Esophagus mucosa (tissue), 1 donor: Measurements from ENCODE around the gene CUL9. TPM values are rescaled to one million over a fixed set of nuclear protein-coding genes. Genes with fewer than 3 reads are reported as not detected.
"Not testable (repeated sequence)": the region's sequence is repeated elsewhere in the genome, so short reads cannot be mapped to it uniquely, and the experiment has no call there.

Experiments
- ATAC-seq: fragments of 200-7000 bp; cut with Tn5 transposase; one replicate; pipeline ENCODE4 v1.9.1; 2020
- total RNA-seq: library from RNA; stranded (reverse); gene quantifications from one replicate; pipeline ENCODE4 v1.2.4, GENCODE V29; 2023
- donor health status: DM: yes; HTN: yes; CAD: no.

The CUL9 gene
- total RNA-seq, result 23.6 TPM

GRCh38 chr6:43181942-43182860 lies at the start of gene CUL9:
Gene CUL9, plus strand, starts transcription at chr6:43182196. Its CDS starts 2,115 bp downstream, at chr6:43184311.
- ATAC-seq, result peak; percentile 90

- no peak for ATAC-seq
These were observed 43.7 kb upstream of the CUL9 start for GRCh38 chr6:43138267-43138666.

DNA sequence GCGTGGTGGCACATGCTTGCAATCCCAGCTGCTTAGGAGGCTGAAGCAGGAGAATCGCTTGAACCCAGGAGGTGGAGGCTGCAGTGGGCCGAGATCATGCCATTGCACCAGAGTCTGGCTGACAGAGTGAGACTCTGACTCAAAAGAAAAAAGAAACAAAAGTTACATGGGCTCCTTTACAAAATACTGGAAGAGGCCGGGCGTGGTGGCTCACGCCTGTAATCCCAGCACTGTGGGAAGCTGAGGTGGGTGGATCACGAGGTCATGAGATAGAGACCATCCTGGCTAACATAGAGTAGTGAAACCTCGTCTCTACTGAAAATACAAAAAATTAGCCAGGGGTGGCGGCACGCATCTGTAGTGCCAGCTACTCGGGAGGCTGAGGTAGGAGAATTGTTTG lies 42.0 kb upstream of the CUL9 start:
- not testable (repeated sequence) for ATAC-seq

DNA sequence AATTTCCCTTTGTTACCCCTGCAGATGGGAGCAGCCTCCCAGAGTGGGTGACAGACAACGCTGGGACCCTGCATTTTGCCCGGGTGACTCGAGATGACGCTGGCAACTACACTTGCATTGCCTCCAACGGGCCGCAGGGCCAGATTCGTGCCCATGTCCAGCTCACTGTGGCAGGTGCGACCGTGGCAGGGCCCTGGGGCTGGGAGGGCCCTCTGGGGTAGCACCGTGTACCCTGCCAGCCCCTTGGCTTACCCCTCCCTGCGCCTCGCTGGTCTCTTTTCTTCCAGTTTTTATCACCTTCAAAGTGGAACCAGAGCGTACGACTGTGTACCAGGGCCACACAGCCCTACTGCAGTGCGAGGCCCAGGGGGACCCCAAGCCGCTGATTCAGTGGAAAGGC lies 40.4 kb upstream of the CUL9 start:
- ATAC-seq, result no peak

- no peak for ATAC-seq
These were observed 39.9 kb upstream of the CUL9 start for GRCh38 chr6:43142101-43142500.

DNA sequence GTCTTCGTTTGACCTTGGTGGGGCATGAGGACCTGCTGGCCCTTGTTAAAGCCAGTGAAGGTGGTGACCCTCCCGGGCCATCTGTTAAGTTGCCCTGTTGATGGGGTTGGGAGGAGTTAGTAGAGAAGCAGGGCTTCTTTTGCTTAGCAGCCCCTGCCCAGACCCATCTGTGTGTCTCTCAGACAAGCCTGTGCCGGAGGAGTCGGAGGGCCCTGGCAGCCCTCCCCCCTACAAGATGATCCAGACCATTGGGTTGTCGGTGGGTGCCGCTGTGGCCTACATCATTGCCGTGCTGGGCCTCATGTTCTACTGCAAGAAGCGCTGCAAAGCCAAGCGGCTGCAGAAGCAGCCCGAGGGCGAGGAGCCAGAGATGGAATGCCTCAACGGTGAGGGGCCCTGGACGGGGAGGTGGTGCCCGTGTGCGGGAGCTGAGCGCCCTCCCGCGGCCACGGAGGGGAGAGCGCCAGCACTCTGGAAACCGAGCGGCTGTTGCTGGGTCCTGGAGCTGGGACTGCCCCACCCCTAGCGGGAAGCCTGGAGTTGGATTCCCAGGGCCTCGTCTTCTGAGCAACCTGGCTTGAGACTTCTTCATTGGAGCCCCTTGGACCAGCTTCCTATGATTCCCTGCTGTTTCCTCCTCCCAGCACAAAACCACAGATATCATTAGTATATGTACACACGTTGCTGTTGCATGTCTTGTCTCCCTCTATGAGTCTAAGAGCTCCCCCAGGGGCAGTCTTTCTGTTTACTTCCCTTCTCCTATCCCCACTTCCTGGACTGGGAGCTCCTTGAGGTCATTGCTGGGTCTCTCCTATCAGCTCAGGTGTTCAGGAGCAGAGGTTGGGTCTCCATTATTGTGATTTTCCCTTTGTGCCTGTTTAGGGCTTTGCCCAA lies 38.5 kb upstream of the CUL9 start:
- peak; percentile 90 for ATAC-seq

DNA sequence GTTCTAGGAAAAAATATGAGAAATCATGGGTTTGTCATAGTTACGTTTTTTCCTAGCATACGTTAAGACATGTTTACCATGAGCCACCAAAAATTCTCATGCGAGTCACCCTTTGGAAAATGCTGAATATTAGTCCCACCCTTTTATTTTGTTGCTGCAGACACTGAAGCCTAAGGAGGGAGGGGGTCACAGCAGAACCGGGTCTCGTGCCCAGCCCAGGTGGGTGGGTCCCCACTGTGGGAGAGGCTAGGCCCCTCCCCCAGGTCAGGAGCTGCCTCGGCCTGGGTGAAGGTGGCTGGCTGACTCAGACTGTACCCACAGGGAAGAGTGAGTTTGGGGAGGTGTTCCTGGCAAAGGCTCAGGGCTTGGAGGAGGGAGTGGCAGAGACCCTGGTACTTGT lies 37.1 kb upstream of the CUL9 start:
- ATAC-seq, result peak; percentile 45

DNA sequence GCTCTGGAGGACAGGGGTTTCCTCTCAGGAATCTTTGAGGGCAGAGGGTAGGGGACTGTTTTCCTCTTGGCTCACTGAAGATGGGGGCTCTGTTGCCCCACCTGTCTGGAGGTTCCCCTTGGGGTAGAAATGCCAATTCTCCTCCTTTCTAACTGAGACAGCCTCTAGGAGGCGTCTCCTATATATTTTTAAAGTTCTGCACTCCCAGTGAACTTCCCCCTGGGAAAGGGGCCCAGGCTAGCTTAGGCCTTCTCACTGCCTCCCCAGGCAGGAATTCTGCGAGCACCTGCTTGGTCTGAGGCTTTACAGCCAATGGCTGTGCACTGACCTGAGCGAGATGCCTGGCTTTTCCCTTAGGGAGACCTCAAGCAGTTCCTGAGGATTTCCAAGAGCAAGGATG lies 35.7 kb upstream of the CUL9 start:
- ATAC-seq, result no peak

GRCh38 chr6:43146709-43147688 lies 35.0 kb upstream of the CUL9 start:
- no peak for ATAC-seq

- ATAC-seq, result peak; percentile 57
These were observed 34.1 kb upstream of the CUL9 start for GRCh38 chr6:43147691-43148477.

- no peak for ATAC-seq
These were observed 32.7 kb upstream of the CUL9 start for GRCh38 chr6:43149265-43149664.

- no peak for ATAC-seq
These were observed 31.8 kb upstream of the CUL9 start for GRCh38 chr6:43150051-43150751.

GRCh38 chr6:43159599-43159998 lies 22.4 kb upstream of the CUL9 start:
- peak; percentile 20 for ATAC-seq

GRCh38 chr6:43163899-43164298 lies 18.1 kb upstream of the CUL9 start:
- ATAC-seq, result no peak

DNA sequence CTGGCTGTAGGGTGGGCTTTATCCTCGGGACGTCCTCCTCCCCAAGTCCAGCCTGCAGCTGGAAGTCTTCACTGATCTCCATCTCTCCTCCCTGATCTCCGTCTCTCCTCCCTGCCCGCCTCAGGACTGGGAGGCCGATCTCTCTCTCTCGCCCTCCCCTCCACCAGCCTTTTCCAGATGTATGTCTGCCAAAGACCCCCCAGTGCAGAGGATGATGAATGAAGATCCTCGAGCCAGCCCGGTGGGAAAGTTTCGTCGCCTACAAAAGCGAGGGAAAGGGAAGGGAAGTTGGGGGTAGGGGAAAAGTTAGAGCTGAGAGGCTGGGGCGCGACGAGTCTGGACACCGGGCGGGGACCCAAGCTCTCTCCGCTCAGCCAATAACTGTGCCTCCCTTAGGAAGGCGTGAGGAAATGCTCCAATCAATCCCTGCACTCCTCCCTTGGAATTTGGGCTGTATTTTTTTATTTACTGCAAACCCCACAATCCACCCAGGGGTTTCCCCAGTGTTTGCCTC lies 11.5 kb upstream of the CUL9 start:
- ATAC-seq, result peak; percentile 44

DNA sequence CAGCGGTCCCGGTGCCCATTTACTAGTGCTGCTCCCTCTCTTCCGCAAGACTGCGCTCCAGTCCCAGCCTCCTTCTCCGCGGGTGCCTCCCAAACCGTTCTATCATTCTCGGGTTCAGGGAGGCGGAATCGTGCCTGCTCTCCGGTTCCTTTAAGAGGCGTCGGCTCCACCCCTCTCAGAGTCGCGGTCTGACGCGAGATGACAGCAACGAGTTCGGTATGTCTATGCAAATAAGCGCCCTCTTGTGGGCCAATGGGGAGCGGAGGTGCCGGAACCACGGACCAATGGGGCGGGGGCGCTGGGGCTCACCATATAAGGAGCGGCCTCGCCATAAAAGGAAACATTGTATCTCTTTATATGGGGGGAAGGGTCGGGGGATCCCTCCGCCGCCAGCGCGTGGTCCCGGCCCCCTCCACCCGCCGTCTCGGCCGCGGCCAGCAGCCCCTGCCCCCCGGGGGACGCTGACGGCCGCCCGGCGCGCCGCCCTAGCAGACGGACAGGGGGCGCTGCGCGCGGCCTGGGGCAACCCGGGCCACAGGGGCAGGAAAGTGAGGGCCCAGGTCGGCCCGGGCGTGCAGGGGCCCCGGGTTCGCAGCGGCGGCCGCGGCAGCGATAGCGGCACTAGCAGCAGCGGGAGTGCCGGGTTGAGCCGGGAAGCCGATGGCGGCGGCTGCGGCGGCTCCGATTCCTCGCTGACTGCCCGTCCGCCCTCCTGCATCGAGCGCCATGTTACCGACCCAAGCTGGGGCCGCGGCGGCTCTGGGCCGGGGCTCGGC lies 10.9 kb upstream of the CUL9 start, which contains the start of gene SRF:
Gene SRF, plus strand, starts transcription at position 339 of the 776 bp plus-strand sequence. Its CDS starts 388 bp downstream, at position 727.
- peak; percentile 84 for ATAC-seq

DNA sequence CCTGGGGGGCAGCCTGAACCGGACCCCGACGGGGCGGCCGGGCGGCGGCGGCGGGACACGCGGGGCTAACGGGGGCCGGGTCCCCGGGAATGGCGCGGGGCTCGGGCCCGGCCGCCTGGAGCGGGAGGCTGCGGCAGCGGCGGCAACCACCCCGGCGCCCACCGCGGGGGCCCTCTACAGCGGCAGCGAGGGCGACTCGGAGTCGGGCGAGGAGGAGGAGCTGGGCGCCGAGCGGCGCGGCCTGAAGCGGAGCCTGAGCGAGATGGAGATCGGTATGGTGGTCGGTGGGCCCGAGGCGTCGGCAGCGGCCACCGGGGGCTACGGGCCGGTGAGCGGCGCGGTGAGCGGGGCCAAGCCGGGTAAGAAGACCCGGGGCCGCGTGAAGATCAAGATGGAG lies 10.3 kb upstream of the CUL9 start:
- no peak for ATAC-seq

DNA sequence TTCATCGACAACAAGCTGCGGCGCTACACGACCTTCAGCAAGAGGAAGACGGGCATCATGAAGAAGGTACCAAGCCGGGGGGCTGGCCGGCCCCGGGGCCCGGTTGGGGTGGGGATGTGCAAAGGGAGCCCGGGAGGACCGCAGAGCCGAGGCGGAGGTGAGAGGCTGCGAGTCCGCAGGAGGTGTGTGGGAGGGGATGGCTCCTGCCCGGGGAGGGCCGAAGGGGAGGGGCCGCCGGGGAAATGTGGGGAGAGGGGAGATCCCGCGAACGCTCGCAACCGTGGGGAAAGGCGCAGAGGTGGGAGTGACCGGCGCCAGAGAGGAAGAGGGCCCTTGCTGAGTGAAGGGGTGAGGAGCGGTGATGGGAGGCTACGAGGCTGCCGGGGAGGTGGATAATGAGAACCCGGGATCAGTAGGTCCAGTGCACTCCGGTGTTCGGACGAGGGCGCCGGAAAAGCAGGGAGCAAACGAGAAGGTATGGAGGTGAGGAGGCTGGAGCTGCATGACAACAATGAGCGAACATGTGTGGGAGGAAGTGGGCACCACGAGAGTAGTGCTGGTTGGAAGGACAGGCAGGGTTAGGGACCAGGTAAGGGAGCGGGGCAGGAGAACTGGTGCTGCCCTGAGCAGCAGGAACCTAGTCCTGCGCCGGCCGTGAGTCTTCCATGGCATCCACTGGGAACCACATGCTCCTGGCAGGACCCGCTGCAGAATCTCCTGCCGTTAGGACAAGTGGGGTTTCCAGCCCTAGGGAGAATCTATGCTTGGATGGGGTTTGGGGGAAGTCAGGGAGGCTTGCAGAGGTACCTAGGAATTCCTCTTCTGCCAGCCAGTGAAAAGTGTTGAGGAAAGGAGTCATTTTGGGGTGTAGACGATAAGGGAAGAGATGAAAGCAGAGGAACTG lies 9.6 kb upstream of the CUL9 start:
- ATAC-seq, result no peak
